HG03066 (cell line): ENCODE measurements around the gene PRKCA.
"Not testable (repeated sequence)": the region's sequence is repeated elsewhere in the genome, so short reads cannot be mapped to it uniquely, and the experiment has no call there.

ENCODE experiments used
- ATAC-seq: cut with Tn5 transposase; IDR thresholded peaks from one replicate; pipeline ENCODE4 v1.9.1; 2021; ENCODE audit warnings: low read depth; ENCODE audit not compliant: unreplicated experiment

PRKCA gene

DNA sequence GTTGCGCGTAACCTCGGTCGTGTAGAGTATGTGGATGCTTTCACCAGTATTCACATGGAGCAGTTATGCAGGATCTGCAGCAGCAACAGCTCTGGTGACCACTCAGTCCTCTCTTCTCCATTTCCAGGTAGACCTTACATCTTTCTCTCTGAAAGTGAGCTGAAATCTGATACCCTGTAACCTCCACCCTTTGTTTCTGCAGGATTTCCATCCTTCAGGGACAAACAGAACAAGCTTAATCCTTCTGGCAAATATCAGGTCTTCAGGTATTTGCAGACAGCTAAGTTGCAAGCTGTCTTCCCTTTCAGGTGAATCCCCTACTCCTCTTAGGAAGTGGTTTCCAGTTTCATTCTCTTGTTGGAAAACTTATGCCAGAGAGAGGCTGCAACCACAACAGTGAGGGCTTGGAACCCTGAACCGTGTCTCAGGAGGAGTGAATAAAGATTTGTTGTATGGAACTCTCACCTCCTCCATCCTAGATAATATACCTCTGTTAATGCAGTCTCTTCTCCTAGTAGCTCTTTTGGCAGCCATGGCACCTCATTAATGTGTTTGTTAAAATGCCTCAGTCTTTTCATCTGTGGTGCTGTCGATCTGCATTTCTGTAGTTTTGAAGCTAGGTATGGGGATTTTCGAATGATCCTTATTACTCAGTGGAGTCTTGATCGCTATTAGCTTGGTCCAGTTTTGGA is 172.5 kb downstream of the PRKCA start:
- no peak for ATAC-seq

DNA sequence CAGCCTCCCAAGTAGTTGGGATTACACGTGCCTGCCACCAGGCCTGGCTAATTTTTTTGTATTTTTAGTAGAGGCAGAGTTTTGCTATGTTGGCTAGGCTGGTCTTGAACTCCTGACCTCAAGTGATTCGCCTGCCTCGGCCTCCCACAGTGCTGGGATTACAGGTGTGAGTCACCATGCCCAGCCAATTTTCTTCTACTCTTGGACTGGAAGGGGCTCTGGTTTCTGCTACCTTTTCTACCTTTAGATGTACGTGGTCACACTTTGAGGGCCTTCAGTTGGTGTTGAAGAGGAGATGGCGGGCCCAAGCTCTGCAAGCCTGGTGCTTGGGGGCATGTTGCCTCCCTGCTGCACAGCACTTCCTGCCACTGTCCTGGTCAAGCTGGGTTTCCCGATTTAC is 173.6 kb downstream of the PRKCA start:
- no peak for ATAC-seq

DNA sequence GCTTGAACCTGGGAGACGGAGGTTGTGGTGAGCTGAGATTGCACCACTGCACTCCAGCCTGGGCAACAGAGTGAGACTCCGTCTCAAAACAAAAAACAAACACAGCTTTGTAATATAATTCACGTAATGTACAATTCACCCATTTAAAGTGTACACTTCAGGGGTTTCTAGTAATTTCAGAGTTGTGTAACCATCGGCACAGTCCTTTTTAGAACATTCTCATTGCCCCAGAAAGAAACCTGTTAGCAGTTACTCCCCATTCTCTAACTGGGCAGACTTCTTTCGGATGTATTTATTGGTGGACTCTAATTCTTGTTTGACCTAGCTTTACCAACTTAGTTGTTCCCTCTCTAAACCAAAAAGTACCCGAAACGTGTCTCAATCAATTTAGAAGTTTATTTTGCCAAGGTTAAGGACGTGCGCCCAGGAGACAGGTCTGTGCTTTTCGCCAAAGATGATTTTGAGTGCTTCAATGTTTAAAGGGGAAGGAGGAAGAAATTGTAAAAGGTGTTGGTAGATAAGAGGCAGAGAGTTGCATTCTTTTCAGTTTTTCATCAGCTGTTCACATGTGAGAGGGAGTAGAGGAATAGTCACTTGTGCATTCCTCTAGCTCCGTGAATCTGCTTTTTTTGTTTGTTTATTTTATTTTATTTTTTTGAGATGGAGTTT is 175.3 kb downstream of the PRKCA start:
- no peak for ATAC-seq

DNA sequence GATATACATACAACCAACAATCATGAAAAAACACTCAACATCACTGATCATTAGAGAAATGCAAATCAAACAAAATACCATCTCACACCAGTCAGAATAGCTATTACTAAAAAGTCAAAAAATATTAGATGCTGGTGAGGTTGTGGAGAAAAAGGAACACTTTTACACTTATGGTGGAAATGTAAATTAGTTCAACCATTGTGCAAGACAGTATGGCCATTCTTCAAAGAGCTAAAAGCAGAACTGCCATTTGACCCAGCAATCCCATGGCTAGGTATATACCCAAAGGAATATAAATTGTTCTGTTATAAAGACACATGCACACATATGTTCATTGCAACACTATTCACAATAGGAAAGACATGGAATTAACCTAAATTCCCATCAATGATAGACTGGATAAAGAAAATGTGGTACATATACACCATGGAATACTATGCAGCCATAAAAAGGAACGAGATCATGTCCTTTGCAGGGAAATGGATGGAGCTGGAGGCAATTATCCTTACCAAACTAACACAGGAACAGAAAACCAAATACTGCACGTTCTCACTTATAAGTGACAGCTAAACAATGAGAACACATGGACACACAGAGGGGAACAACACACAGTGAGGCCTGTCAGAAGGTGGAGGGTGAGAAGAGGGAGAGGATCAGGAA is 176.9 kb downstream of the PRKCA start:
- ATAC-seq: not testable (repeated sequence)

DNA sequence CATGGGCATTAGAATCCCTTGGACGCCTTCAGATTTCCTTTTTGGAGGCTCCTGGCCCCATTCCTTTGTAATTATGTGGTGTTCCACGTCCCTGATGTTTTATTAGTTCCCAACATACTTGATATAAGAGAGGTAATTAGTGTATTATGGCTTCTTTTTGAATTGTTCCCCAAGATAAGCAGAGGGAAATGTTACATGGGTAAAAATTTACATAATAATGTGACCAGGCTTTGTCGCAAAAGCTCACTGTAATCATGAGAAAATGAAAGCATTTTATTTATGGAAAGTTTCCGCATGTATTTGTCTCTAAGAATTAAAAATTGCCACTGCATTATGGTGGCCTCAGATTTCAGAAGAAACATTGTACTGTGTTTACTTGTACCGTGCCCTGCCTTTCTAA is 177.8 kb downstream of the PRKCA start:
- ATAC-seq: no peak

DNA sequence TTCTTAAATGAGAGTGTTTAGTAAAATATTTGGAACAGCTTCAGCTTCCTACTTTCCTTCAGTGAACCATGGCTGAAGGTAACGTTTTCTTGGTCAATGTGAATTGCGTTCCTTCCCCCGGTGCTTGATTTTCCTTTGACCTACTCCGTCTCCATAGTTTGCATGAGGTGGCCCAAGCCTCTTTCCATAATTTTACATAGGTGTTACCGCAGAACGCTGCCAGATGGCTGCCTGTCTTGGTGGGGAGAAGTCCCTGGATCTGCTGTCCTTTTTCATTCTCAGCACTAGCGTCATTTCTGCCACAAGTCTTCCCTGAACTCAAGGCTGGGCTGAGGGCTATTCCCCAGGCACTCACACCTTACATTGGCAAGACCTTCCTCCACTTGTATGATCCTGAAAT is 178.4 kb downstream of the PRKCA start:
- ATAC-seq: no peak

DNA sequence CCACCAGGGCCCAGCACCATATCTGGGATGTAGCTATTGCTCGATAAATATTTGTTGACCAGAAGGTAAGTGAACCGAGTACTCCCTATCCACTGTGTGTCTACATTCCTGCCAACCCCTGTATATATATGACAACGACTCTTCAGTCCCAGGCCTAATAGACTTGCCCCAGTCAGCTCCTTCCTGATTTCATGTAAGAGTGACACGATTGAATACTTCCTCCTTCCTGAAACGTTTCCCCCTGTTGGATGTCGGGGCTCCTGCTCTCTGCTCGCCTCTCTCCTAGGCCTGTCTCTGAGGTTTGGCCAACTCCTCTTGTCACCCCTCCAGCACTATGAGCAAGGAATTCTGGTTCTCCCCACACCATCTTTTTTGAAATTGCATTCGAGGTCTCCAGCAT is 178.9 kb downstream of the PRKCA start:
- ATAC-seq: no peak

DNA sequence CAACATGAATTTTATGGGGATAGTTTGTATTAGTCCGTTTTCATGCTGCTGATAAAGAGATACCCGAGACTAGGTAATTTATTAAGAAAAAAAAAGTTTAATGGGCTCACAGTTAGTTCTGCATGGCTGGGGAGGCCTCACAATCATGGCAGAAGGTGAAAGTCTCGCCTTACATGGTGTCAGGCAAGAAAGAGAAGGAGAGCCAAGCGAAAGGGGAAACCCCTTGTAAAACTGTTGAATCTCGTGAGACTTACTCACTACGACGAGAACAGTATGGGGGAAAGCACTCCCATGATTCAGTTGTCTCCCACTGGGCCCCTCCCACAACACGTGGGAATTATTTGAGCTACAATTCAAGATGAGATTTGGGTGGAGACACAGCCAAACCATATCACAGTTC is 181.5 kb downstream of the PRKCA start:
- no peak for ATAC-seq

DNA sequence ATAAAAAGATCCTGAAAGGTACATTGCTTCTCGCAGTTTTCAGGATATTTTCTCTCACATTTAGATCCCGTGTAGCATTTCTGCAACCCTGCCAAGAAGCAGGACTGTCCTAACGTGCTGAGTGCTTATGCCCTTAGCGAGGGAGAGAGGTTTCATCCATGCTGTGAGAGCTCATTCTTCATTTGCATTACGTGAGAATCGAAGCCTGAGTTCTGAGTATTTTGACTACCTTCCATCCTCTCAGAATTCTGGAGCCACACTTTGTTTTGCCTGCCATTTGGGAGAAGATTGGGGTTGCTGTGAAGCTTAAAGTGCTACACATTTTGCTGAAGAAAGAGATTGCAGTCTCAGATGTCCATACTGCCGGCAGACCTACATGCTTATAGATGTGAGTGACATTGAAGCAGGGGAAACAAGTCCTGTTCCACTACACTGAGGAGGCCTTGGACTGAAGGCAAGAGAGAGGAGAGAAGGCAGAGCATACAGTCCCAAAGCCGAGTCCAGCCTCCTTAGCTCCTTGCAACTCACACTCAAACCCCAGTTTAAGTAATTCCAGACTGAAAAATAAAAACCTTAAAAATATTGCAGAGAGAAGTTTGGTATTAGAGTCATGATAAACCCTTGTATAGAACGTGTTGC is 183.0 kb downstream of the PRKCA start:
- ATAC-seq: no peak

DNA sequence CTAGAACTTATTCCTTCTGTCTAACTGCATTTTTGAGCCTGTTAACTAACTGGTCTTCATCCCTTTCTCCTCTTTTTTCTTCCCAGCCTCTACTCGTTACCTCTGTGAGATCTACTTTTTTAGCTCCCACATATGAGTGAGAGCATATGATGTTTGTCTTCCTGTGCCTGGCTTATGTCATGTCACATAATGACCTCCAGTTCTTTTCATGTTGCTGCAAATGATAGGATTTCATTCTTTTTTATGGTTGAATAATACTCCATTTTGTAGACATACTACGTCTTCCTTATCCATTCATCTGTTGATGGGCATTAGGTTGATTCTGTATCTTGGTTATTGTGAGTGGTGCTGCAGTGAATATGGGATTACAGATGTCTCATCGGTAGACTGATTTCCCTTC is 184.7 kb downstream of the PRKCA start:
- no peak for ATAC-seq

DNA sequence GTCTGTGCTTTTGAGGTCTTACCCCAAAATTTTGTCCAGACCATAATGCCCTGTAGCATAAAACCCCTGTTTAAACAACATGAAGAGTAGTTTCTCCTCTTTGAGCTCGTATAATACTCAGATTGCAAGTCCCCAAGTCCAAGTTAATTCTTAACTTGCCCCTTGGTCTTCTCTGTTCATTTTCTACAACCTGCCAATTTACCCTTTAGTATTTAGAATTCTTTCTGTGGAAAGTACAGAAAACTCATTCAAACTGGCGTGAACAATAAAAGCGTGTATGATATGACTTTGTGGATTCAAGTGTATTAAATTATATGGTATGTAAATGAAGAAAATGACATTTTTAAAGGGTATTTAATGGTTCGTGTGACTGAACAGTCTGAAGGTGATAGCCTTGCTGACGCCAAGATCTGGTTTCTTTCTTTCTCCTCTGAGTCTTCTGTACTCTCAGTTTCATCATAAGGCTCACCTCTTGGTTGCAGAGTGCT is 185.6 kb downstream of the PRKCA start:
- no peak for ATAC-seq

DNA sequence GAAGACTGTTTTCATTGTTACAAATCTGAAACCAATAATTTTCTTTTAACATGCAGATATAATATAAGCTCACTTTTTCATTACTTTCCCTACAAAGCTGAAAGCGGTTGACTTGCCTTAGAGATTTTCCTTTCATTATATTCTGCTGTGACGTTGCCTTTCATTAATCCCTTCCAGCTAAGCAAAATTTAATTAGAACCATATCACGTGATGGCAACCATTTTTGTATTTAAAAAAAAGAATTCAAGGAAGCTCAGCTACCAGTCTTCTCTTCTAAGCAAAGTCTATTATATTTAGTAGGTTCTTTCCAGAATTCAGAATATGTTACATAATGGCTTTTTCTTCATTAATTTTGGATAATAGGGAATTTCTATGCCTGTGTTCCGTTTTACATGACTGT is 186.5 kb downstream of the PRKCA start:
- no peak for ATAC-seq

DNA sequence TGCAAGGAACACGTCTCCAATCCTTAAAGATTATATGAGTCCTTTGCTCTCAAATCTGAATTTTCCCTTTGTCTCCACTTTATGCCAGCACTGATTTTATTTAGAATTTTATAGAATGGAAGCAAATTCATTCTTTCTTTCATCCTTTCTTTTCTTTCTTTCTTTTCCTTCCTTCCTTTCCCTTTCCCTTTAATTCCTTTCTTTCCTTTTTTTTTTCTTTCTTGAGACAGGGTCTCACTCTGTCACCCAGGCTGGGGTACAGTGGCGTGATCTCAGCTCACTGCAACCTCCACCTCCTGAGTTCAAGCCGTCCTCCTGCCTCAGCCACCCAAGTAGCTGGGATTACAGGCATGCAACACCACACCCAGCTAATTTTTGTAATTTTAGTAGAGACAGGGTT is 187.2 kb downstream of the PRKCA start:
- ATAC-seq: not testable (repeated sequence)

DNA sequence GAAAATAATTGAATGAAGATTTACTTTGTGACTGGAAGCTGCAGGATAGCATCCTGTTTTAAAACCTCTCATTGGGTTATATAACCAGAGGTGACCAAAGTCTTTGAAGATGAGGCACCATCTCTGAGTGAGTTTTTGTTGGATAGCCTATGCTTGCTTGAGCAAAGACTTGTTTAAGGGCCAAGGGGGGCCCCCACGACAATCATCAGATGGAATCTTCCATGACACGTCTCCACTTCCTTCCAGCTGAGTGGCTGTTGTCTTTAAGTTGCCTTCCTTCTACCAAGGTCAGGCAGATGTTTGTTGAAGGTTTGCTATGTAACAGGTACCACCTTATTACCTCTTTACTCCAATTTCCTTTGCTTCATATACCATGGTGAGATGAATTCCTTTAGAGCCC is 188.8 kb downstream of the PRKCA start:
- ATAC-seq: no peak

DNA sequence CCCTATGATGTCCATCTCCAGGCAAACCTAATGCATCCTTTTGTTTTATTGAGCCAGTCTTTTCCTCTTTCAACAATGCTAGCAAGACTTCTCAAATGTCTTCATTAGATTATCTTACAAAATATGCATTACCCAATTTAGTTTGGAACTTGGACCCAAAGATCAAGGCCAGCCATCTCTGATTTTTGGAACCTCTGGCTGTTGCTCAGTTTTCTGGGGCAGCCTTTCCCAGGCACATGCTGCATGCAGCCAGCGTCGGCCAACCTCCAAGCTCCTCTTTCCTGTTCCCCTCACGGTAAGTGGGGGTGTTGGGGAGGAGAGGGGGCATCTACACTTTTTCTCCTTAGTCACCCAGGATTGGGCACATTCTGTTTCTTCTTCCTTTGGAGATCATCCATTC is 189.3 kb downstream of the PRKCA start:
- no peak for ATAC-seq

DNA sequence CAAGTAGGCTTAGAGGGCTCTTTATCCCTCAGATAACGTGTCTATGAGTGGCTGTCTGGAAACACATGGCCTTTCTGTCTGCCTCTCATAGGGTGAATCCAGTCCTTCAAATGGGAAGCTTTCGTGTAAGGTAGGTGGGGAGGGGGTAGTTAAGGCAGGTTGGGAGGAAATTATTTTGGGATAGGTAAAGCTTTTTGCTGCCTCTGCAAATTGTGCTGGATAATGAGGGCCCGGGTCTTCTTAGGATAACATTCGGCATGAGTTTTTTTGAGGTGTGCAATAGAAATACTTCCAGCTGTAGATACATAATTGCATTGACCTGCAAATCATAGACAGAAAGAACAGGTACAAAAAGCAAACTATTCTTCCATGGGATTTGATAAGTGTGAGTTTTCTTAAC is 189.7 kb downstream of the PRKCA start:
- no peak for ATAC-seq

DNA sequence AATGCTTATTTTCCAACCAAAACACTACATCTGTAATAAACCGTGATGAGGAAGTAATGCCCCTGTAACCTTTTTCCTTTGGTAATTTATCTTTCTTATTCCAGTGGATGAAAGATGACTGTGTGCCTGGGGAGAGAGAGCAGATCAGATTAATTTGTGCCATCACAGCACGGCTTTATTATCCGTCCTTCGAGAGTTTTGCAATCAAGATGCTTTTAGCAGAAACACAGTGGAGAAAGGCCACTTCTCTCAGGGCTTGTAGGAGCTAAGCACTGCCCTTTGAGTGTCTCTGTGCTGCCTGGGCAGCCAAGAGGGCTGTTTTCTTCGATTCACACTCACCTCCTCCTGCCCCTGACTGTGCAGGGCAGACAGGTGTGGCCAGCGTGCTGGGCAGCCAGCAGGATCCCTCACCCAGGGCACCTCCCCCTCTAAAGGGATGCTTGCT is 190.2 kb downstream of the PRKCA start:
- ATAC-seq: no peak

DNA sequence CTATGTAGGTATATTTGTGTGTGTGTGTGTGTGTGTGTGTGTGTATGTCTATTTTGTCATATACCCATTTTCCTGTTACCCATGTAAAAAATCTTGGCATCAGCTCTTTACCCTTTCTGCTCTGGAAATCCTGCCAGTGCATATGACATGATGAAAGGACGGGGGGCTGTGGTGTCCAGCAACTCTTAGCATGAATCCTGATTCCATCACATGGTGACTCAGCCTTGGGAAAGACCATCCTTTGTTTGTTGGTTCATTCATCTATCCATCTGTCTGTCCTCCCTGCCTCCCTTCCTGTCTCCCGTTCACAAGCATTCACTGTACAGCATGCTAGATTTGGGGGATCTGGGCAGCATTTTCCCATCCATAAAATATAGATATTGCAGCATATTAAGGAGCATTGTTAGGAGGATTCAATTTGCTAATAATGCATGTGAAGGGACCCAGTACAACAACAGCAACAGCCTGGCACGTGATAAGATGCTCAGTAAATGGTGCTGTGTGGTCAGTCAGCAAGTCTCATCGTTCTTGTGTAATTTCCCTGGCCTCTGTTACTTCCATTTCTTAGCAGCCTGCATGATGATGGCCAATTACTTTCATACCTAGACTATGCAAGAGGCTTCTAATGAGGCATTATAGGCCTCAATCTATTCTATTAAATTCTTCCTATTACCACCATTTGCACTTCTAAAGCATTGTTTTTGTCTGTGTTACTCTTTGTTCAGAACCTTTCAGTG is 191.0 kb downstream of the PRKCA start:
- no peak for ATAC-seq

DNA sequence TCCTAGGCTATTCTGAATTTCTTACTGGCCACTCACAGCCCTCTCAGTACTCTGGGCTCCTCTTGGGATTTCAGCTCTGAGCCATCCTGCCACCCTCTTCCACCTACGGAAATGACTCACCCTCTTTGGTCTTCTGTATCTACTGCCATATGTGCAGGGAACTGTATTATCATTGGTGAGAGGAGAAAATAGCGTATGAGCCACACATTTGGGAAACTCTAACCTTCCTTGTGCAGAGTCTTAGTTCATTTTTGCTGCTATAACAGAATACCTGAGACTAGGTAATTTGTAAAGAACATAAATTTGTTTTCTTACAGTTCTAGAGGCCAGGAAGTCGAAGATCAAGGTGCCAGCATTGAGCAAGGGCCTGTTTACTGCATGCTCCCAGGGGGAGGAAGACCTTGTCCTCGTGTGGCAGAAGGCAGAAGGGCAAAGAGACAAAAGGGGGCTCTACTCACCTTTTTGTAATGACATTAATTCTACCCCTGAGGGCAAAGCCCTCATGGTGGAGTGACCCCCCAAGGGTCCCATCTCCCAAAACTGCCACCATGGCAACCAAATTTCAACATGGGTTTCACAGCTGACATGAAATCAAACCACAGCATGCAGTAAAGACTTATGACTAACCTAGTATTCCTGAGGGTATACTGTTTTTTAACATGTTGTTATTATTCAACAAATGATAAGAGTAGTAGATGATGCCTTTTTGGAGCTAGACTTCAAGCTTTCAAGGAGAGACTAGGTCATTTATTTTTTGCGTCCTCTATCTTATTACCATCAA is 191.8 kb downstream of the PRKCA start:
- no peak for ATAC-seq

DNA sequence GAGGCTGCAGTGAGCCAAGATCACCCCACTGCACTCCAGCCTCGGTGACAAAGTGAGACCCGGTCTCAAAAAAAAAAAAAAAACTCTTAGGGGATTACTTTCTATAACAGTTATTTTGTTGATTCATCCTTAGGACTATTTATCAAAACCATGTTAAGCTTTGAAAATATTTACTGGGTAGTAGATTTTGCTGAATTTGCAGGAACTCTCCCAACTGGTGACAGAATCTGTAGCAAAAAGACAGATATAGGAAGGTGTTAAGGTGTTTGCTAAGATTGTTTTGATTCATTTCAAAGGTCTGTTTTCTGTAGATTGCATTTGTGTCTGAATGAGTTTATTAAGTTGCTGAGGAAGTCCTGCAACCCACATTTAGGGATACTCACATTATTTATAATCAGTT is 192.6 kb downstream of the PRKCA start:
- ATAC-seq: no peak
